Islet precursor cell (in vitro differentiated cells): ENCODE data around the gene GRHPR.
"Not testable (repeated sequence)": the region's sequence is repeated elsewhere in the genome, so short reads cannot be mapped to it uniquely, and the experiment has no call there.

ENCODE experiments used
- DNase-seq: peaks from one replicate; pipeline ENCODE4 v3.0.0-alpha.2; 2018

The GRHPR gene

GRCh38 chr9:37422289-37423104, at the start of gene GRHPR:
GRHPR (plus strand) TSS chr9:37422696; CDS start chr9:37422751, 55 bp downstream.
- peak; percentile 93 for DNase-seq

GRCh38 chr9:37372839-37373238, 49.7 kb upstream of the GRHPR start:
- DNase-seq = no peak

GRCh38 chr9:37373621-37374020, 48.9 kb upstream of the GRHPR start:
- DNase-seq = peak; percentile 11

- peak; percentile 45 for DNase-seq
Measured at GRCh38 chr9:37374892-37375291, 47.6 kb upstream of the GRHPR start.

GRCh38 chr9:37377688-37378612, 44.5 kb upstream of the GRHPR start:
- DNase-seq = no peak

- DNase-seq = no peak
Measured at GRCh38 chr9:37378613-37379004, 43.9 kb upstream of the GRHPR start.

GRCh38 chr9:37379835-37380234, 42.7 kb upstream of the GRHPR start:
- DNase-seq = no peak

- no peak for DNase-seq
Measured at GRCh38 chr9:37380570-37380969, 41.9 kb upstream of the GRHPR start.

- DNase-seq = no peak
Measured at GRCh38 chr9:37381094-37381741, 41.3 kb upstream of the GRHPR start.

GRCh38 chr9:37382161-37382981, 40.1 kb upstream of the GRHPR start:
- no peak for DNase-seq

GRCh38 chr9:37382982-37383357, 39.5 kb upstream of the GRHPR start:
- DNase-seq = no peak

GRCh38 chr9:37383393-37383792, 39.1 kb upstream of the GRHPR start:
- DNase-seq = no peak

- DNase-seq = no peak
Measured at GRCh38 chr9:37383876-37384746, 38.4 kb upstream of the GRHPR start.

- no peak for DNase-seq
Measured at GRCh38 chr9:37385286-37385685, 37.2 kb upstream of the GRHPR start.

GRCh38 chr9:37386988-37387387, 35.5 kb upstream of the GRHPR start:
- DNase-seq = no peak

- peak; percentile 65 for DNase-seq
Measured at GRCh38 chr9:37390759-37391158, 31.7 kb upstream of the GRHPR start.

GRCh38 chr9:37392272-37392671, 30.2 kb upstream of the GRHPR start:
- no peak for DNase-seq

GRCh38 chr9:37395229-37395628, 27.3 kb upstream of the GRHPR start:
- DNase-seq = no peak

GRCh38 chr9:37395663-37396062, 26.8 kb upstream of the GRHPR start:
- no peak for DNase-seq

GRCh38 chr9:37397948-37398347, 24.5 kb upstream of the GRHPR start:
- DNase-seq = not testable (repeated sequence)

- DNase-seq = no peak
Measured at GRCh38 chr9:37398464-37399025, 24.0 kb upstream of the GRHPR start.
